GM18517 (cell line): Measurements from ENCODE around the gene PPFIA1.
"Not testable (repeated sequence)": the region's sequence is repeated elsewhere in the genome, so short reads cannot be mapped to it uniquely, and the experiment has no call there.

ENCODE experiments used
- ATAC-seq: cut with Tn5 transposase; IDR thresholded peaks from one replicate; pipeline ENCODE4 v1.9.1; 2021; ENCODE audit warnings: mild to moderate bottlenecking, moderate library complexity; ENCODE audit not compliant: unreplicated experiment

Gene PPFIA1

GRCh38 chr11:70381872-70382861, 111.7 kb downstream of the PPFIA1 start:
- no peak for ATAC-seq

- no peak for ATAC-seq
Observed at GRCh38 chr11:70383664-70384565, 113.4 kb downstream of the PPFIA1 start.

- no peak for ATAC-seq
Observed at GRCh38 chr11:70384566-70385152, 114.2 kb downstream of the PPFIA1 start.

- ATAC-seq: no peak
Observed at GRCh38 chr11:70387564-70387963, 117.1 kb downstream of the PPFIA1 start.

GRCh38 chr11:70389201-70389600, 118.7 kb downstream of the PPFIA1 start:
- ATAC-seq: no peak

- ATAC-seq: not testable (repeated sequence)
Observed at GRCh38 chr11:70390882-70391281, 120.4 kb downstream of the PPFIA1 start.

GRCh38 chr11:70394211-70394950, 123.9 kb downstream of the PPFIA1 start:
- no peak for ATAC-seq

- ATAC-seq: no peak
Observed at GRCh38 chr11:70397336-70397982, 127.0 kb downstream of the PPFIA1 start.

- ATAC-seq: no peak
Observed at GRCh38 chr11:70397983-70398833, 127.7 kb downstream of the PPFIA1 start, which contains the start of gene CTTN. CTTN (plus strand) TSS chr11:70398529; CDS start chr11:70407298, 8,769 bp downstream.

GRCh38 chr11:70398834-70399680, 128.6 kb downstream of the PPFIA1 start:
- no peak for ATAC-seq

GRCh38 chr11:70399681-70400112, 129.2 kb downstream of the PPFIA1 start:
- ATAC-seq: no peak

GRCh38 chr11:70400643-70401042, 130.2 kb downstream of the PPFIA1 start:
- ATAC-seq: no peak

- no peak for ATAC-seq
Observed at GRCh38 chr11:70402016-70402415, 131.5 kb downstream of the PPFIA1 start.

- no peak for ATAC-seq
Observed at GRCh38 chr11:70402685-70403084, 132.2 kb downstream of the PPFIA1 start.

- ATAC-seq: no peak
Observed at GRCh38 chr11:70404244-70404643, 133.8 kb downstream of the PPFIA1 start.

GRCh38 chr11:70405679-70406395, 135.3 kb downstream of the PPFIA1 start:
- no peak for ATAC-seq

- no peak for ATAC-seq
Observed at GRCh38 chr11:70407121-70407520, 136.6 kb downstream of the PPFIA1 start.
